ENCODE results near the gene OSBPL2.

DNA sequence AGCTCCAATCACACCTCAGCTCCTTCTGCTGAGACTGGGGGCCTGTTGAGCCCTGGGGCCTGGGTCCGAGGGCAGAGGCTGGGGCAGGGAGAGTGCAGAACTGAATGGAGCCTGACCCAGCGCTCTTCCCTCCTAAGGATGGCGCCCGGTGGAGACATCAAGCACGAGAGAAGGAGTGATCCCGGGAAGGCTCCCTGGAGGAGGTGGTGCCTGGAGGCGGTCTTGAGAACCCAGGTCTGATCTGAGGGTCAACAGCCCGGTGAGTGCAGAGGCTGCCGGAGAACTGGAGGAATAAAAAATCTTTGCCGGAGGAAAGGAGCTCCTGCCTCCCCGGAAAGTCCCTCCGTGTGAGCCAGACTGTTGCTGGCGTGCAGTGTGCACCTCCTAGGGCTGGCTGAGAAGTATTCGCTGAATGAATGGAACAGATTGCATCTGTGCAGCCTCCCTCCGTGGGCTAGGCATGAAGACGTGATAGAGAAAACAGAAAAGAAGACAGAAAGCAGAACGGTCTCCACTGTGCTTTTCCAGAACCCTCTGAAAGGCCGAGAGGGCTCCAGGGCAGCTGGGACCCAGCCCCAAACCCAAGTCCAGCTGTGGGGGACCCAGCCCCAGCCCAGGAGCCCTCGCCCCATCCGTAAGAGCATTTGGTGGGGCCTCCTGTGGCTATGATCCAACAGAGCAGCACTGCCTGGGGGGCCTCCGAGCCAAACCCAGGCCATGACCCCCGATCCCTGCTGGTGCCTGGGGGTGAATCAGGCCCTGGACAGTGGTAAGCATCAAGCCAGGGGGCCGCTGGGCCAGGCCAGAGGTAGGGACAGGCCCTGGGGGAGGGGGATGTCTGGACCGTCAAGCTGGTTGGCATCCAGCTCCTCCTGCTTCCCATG is 11.4 kb upstream of the OSBPL2 start:
- no peak for TF ChIP-seq POLR2A (IDR thresholded peaks at IDR 0.05)
- TF ChIP-seq, protein P1, sequence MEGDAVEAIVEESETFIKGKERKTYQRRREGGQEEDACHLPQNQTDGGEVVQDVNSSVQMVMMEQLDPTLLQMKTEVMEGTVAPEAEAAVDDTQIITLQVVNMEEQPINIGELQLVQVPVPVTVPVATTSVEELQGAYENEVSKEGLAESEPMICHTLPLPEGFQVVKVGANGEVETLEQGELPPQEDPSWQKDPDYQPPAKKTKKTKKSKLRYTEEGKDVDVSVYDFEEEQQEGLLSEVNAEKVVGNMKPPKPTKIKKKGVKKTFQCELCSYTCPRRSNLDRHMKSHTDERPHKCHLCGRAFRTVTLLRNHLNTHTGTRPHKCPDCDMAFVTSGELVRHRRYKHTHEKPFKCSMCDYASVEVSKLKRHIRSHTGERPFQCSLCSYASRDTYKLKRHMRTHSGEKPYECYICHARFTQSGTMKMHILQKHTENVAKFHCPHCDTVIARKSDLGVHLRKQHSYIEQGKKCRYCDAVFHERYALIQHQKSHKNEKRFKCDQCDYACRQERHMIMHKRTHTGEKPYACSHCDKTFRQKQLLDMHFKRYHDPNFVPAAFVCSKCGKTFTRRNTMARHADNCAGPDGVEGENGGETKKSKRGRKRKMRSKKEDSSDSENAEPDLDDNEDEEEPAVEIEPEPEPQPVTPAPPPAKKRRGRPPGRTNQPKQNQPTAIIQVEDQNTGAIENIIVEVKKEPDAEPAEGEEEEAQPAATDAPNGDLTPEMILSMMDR (IDR thresholded peaks at IDR 0.05 in 8 of 11, conservative IDR thresholded peaks at IDR 0.05 in 3 of 11): no peak
- TF ChIP-seq POLR2AphosphoS5 (IDR thresholded peaks at IDR 0.05): no peak

Data from spleen (tissue), 7 donors.